HG03064 (cell line): ENCODE measurements around the gene WBP2.
"Not testable (repeated sequence)": the region's sequence is repeated elsewhere in the genome, so short reads cannot be mapped to it uniquely, and the experiment has no call there.

Experiments used
- ATAC-seq: cut with Tn5 transposase; IDR thresholded peaks from one replicate; pipeline ENCODE4 v1.9.1; 2021; ENCODE audit warnings: low read depth; ENCODE audit not compliant: unreplicated experiment

WBP2 gene

GRCh38 chr17:75869282-75870141, 14.4 kb upstream of the WBP2 start:
- ATAC-seq = no peak

GRCh38 chr17:75868730-75869281, 13.7 kb upstream of the WBP2 start:
- ATAC-seq = not testable (repeated sequence)

- not testable (repeated sequence) for ATAC-seq
Measured at GRCh38 chr17:75865404-75866188, 10.5 kb upstream of the WBP2 start.

GRCh38 chr17:75864887-75865286, 9.8 kb upstream of the WBP2 start:
- ATAC-seq = not testable (repeated sequence)

GRCh38 chr17:75864448-75864871, 9.3 kb upstream of the WBP2 start:
- peak; percentile 86 for ATAC-seq

- ATAC-seq = no peak
Measured at GRCh38 chr17:75861927-75862317, 6.8 kb upstream of the WBP2 start.

GRCh38 chr17:75859358-75859757, 4.2 kb upstream of the WBP2 start:
- not testable (repeated sequence) for ATAC-seq

- ATAC-seq = no peak
Measured at GRCh38 chr17:75856062-75856756, 1.1 kb upstream of the WBP2 start.

GRCh38 chr17:75854881-75855309, 240 bp downstream of the WBP2 start:
- ATAC-seq = no peak

GRCh38 chr17:75854101-75854748, 910 bp downstream of the WBP2 start:
- no peak for ATAC-seq

GRCh38 chr17:75853433-75853832, 1.7 kb downstream of the WBP2 start:
- no peak for ATAC-seq

GRCh38 chr17:75851693-75851991, 3.5 kb downstream of the WBP2 start:
- not testable (repeated sequence) for ATAC-seq

GRCh38 chr17:75850928-75851692, 4.0 kb downstream of the WBP2 start:
- no peak for ATAC-seq

GRCh38 chr17:75849724-75850123, 5.4 kb downstream of the WBP2 start:
- no peak for ATAC-seq

GRCh38 chr17:75849279-75849646, 5.9 kb downstream of the WBP2 start:
- ATAC-seq = no peak

- no peak for ATAC-seq
Measured at GRCh38 chr17:75848523-75849278, 6.4 kb downstream of the WBP2 start.

GRCh38 chr17:75847614-75848522, 7.3 kb downstream of the WBP2 start:
- ATAC-seq = no peak
